A549 (cell line): ENCODE measurements around the gene P2RX3. TPM values are rescaled to one million over a fixed set of nuclear protein-coding genes. Genes with fewer than 3 reads are reported as not detected.
A peak's percentile ranks its signal among the peaks of the same experiment; 100 is the strongest.

ENCODE experiments used
- ATAC-seq, 2 experiments: fragments of 200-7000 bp in 1 of 2; fragments of >200 bp in 1 of 2; cut with Nextera tagmentation in 1 of 2; cut with Tn5 transposase in 1 of 2; 3 replicates each; pipeline versions ENCODE4 v1.8.0 to v1.9.1; 2018 to 2020; ENCODE audit warnings: mild to moderate bottlenecking in 1 of 2, moderate library complexity in 1 of 2
- CTCF ChIA-PET: fragments of 300-600 bp; sonication (Branson Sonifier 250); formaldehyde crosslinking; extraction: SDS; loops from one replicate; lab custom pipeline; 2021; ENCODE audit warnings: antibody characterized with exemption, inconsistent platforms; lab: Yijun Ruan, JAX
- POLR2A ChIA-PET: fragments of 350-600 bp; formaldehyde crosslinking; extraction: SDS; loops from one replicate; lab custom pipeline; 2021; ENCODE audit warnings: antibody characterized with exemption, inconsistent platforms; lab: Yijun Ruan, JAX
- DNase-seq, 2 experiments: peaks; one replicate each; pipeline versions ENCODE4 v3.0.0 to v3.0.0-alpha.2; 2011 to 2016; ENCODE audit warnings: low read depth in 1 of 2, low spot score in 1 of 2
- FAIRE-seq: peaks from 2 replicates; lab custom pipeline; 2011; peaks lifted over from hg19 to GRCh38; lab: Jason Lieb, UNC
- H3K27ac ChIP-seq, 2 experiments: fragments of >200 bp; sonication (Bioruptor Twin); formaldehyde crosslinking; 3 replicates each; pipeline ENCODE4 v1.5.1; 2016 to 2017
- H3K4me1 ChIP-seq: fragments of >200 bp; sonication (Bioruptor Twin); formaldehyde crosslinking; 3 replicates; pipeline ENCODE4 v1.6.1; 2016
- H3K4me2 ChIP-seq: fragments of >200 bp; sonication (Bioruptor Twin); formaldehyde crosslinking; 3 replicates; pipeline ENCODE4 v1.6.1; 2016
- H3K4me3 ChIP-seq: fragments of >200 bp; sonication (Bioruptor Twin); formaldehyde crosslinking; 3 replicates; pipeline ENCODE4 v1.5.1; 2016
- H3K9me3 ChIP-seq: fragments of >200 bp; sonication (Bioruptor Twin); formaldehyde crosslinking; 3 replicates; pipeline ENCODE4 v1.6.1; 2016
- BCL3 ChIP-seq: fragments of >200 bp; sonication (Bioruptor Twin); formaldehyde crosslinking; IDR thresholded peaks from 3 replicates; pipeline ENCODE4 v1.6.1; 2016
- CBX8 ChIP-seq: fragments of 200-600 bp; sonication (generic); IDR thresholded peaks from 2 replicates; pipeline ENCODE4 v1.6.1; 2016
- CEBPB ChIP-seq, 2 experiments: fragments of >200 bp in 1 of 2; sonication (Bioruptor Twin) in 1 of 2; formaldehyde crosslinking in 1 of 2; IDR thresholded peaks; 2 replicates each; pipeline ENCODE4 v1.6.1; 2012 to 2016
- CHD2 ChIP-seq: fragments of 150-350 bp; IDR thresholded peaks from 2 replicates; pipeline ENCODE4 v1.6.1; 2014; ENCODE audit warnings: low read length; ENCODE audit not compliant: partially characterized antibody
- EP300 ChIP-seq, 2 experiments: fragments of >200 bp; sonication (Bioruptor Twin); formaldehyde crosslinking; IDR thresholded peaks; 2 replicates in 1 of 2; 3 replicates in 1 of 2; pipeline ENCODE4 v1.6.1; 2016 to 2017
- FOSL2 ChIP-seq, 2 experiments: fragments of 450-650 bp in 1 of 2; fragments of >200 bp in 1 of 2; sonication (Bioruptor Twin) in 1 of 2; formaldehyde crosslinking; IDR thresholded peaks; 2 replicates each; pipeline versions ENCODE4 v1.5.0 to v1.6.1; 2016 to 2020; ENCODE audit warnings: mild to moderate bottlenecking in 1 of 2, moderate library complexity in 1 of 2
- FOXS1 ChIP-seq: fragments of 250-450 bp; sonication (Bioruptor Pico); IDR thresholded peaks from 2 replicates; pipeline ENCODE4 v1.5.0; 2020; ENCODE audit warnings: mild to moderate bottlenecking, moderate library complexity
- GATA3 ChIP-seq: IDR thresholded peaks from 2 replicates; pipeline ENCODE4 v1.6.1; 2012; ENCODE audit warnings: borderline replicate concordance
- HEYL ChIP-seq: fragments of 250-450 bp; sonication (Bioruptor Pico); IDR thresholded peaks from 2 replicates; pipeline ENCODE4 v1.8.0; 2021; ENCODE audit warnings: mild to moderate bottlenecking, moderate library complexity
- HOXB5 ChIP-seq: fragments of 250-450 bp; sonication (Bioruptor Pico); IDR thresholded peaks from 2 replicates; pipeline ENCODE4 v1.5.0; 2020; ENCODE audit warnings: mild to moderate bottlenecking, moderate library complexity
- JUN ChIP-seq, 2 experiments: fragments of >200 bp; sonication (Bioruptor Twin); formaldehyde crosslinking; IDR thresholded peaks; 2 replicates in 1 of 2; 3 replicates in 1 of 2; pipeline ENCODE4 v1.6.1; 2016 to 2017
- JUNB ChIP-seq: fragments of >200 bp; sonication (Bioruptor Twin); formaldehyde crosslinking; IDR thresholded peaks from 2 replicates; pipeline ENCODE4 v1.6.1; 2016
- KDM1A ChIP-seq: fragments of 200-600 bp; sonication (generic); IDR thresholded peaks from 2 replicates; pipeline ENCODE4 v1.6.1; 2016; ENCODE audit warnings: low read depth, mild to moderate bottlenecking
- KDM5A ChIP-seq: fragments of 200-600 bp; sonication (generic); IDR thresholded peaks from 2 replicates; pipeline ENCODE4 v1.6.1; 2016; ENCODE audit warnings: antibody characterized with exemption, mild to moderate bottlenecking
- MAX ChIP-seq: IDR thresholded peaks from 2 replicates; pipeline ENCODE4 v1.6.1; 2012
- NPAS2 ChIP-seq: fragments of 250-450 bp; sonication (Bioruptor Pico); IDR thresholded peaks from 2 replicates; pipeline ENCODE4 v1.8.0; 2022; ENCODE audit warnings: mild to moderate bottlenecking, moderate library complexity, borderline replicate concordance
- PBX3 ChIP-seq: IDR thresholded peaks from 2 replicates; pipeline ENCODE4 v1.6.1; 2012
- POLR2A ChIP-seq: IDR thresholded peaks from 2 replicates; pipeline ENCODE4 v1.6.1; 2012; ENCODE audit warnings: mild to moderate bottlenecking, low read length
- RAD21 ChIP-seq, 2 experiments: fragments of >200 bp in 1 of 2; sonication (Bioruptor Twin) in 1 of 2; formaldehyde crosslinking in 1 of 2; IDR thresholded peaks in 1 of 2; conservative IDR thresholded peaks in 1 of 2; 2 replicates in 1 of 2; 3 replicates in 1 of 2; pipeline ENCODE4 v1.6.1; 2012 to 2018; ENCODE audit warnings: inconsistent platforms in 1 of 2
- RARB ChIP-seq: fragments of 250-450 bp; sonication (Bioruptor Pico); IDR thresholded peaks from 2 replicates; pipeline ENCODE4 v1.8.0; 2021; ENCODE audit warnings: mild to moderate bottlenecking, moderate library complexity
- SMC3 ChIP-seq: fragments of >200 bp; sonication (Bioruptor Twin); formaldehyde crosslinking; IDR thresholded peaks from 3 replicates; pipeline ENCODE4 v1.6.1; 2018; ENCODE audit warnings: inconsistent platforms
- ZNF302 ChIP-seq: fragments of 250-450 bp; sonication (Bioruptor Pico); IDR thresholded peaks from 2 replicates; pipeline ENCODE4 v1.9.0; 2021; ENCODE audit warnings: inconsistent platforms, mild to moderate bottlenecking, moderate library complexity
- WGBS: methylation state at CpG from one replicate; pipeline ENCODE4 v1.1.6; 2017; ENCODE audit errors: missing lambda C conversion rate; 5-methylcytosine and 5-hydroxymethylcytosine counted together
- polyA plus RNA-seq, 4 experiments: library from polyadenylated mRNA; depleted of rRNA in 3 of 4; stranded (reverse); fragments of >200 nt; fragmentation: RNase III in 1 of 4; extraction: RNeasy Plus Mini Kit Qiagen cat#74134 plus additional on column Dnase treatment in 1 of 4; gene quantifications; 2 replicates in 3 of 4; 3 replicates in 1 of 4; pipeline ENCODE4 v1.2.3, GENCODE V29; 2011 to 2017
- TF ChIP-seq, protein P1 (sequence below): fragments of 250-450 bp; sonication (Bioruptor Pico); IDR thresholded peaks from 2 replicates; pipeline ENCODE4 v1.5.0; 2020; ENCODE audit warnings: low read depth, mild to moderate bottlenecking, moderate library complexity
- TF ChIP-seq, protein P2 (sequence below): fragments of >200 bp; sonication (Bioruptor Twin); formaldehyde crosslinking; IDR thresholded peaks from 3 replicates; pipeline ENCODE4 v1.5.1; 2016

P2RX3 gene
- polyA plus RNA-seq, 2 of the 4 experiments (the other 2 are of a cell fraction): 0.05 to 0.37 TPM

DNA sequence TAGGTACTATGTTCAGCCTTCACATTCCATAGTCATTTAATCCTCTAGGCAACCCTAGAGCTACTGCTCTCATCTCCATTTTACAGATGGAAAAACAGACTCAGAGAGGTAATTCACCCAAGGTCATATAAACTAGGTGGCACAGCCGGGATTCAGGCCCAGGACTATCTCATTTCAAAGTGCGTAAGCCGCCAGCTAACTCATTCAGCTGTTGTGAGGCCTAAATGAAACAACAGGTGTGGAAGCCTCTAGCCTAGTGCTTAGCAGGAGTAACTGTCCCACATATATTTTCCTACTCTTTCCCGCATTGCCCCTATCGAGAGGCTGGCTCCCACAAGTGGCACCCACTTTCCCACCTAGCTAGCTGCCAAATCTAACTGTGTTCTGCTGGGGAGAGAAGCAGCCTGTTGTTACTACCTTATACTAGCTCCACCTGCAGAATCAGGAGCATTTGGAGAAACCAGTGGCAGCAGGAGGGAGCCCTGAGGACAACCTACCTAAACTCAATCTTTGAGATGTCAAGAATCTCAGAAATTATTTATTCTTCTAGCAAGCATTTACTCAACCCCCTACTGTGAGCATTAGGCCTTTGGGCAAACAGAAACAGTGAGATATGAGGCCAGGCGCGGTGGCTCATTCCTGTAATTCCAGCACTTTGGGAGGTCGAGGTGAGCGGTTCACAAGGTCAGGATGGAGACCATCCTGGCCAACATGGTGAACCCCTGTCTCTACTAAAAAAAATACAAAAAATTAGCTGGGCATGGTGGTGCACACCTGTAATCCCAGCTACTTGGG, 21.9 kb downstream of the P2RX3 start:
- peak; percentile 61 for FAIRE-seq
- peak overlapping the region; percentile 84 to 88 for H3K27ac ChIP-seq
- peaks cover 5% of the 10 kb centered on the region; the same call in 1 of the 3 replicates for H3K9me3 ChIP-seq
- peak overlapping the region; percentile 65 for H3K4me2 ChIP-seq
- ATAC-seq: peak; percentile 33 to 68; a peak in 4 of 6 replicates
- POLR2A ChIA-PET: interaction anchor here (0.6 to 1.2 kb wide), 2 partner anchors 74 to 85 kb away, joined by 3 read pairs; no protein-coding TSS in a partner anchor
- WGBS: 35% methylated on average over 9 of the region's 9 CpGs
- TF ChIP-seq GATA3 (peak; percentile 98), KDM5A (no peak), FOXS1 (CRISPR knock-in tag) (no peak), CEBPB (IDR thresholded peaks at IDR 0.05) (peak; percentile 19 to 78; a peak in 2 of 4 replicates), PBX3 (peak; percentile 69), ZNF302 (CRISPR knock-in tag) (no peak), KDM1A (no peak), EP300 (IDR thresholded peaks at IDR 0.05) (peak; percentile 75 to 88; a peak in 4 of 5 replicates), JUNB (peak; percentile 52), SMC3 (0 out of 3 replicates have a peak, but pooled peaks have one; percentile 30), FOSL2 (IDR thresholded peaks at IDR 0.05) (no peak), FOSL2 (CRISPR knock-in tag; IDR thresholded peaks at IDR 0.05) (peak; percentile 47), BCL3 (0 out of 3 replicates have a peak, but pooled peaks have one; percentile 28), CHD2 (no peak), NPAS2 (CRISPR knock-in tag) (no peak), JUN (IDR thresholded peaks at IDR 0.05) (peak; percentile 38 to 80; a peak in 2 of 5 replicates), MAX (peak; percentile 74), HOXB5 (CRISPR knock-in tag) (0 out of 2 replicates have a peak, but pooled peaks have one; percentile 23), POLR2A (no peak), RARB (CRISPR knock-in tag) (peak; percentile 94), HEYL (CRISPR knock-in tag) (no peak), RAD21 (conservative IDR thresholded peaks at IDR 0.05 in 1 of 2, IDR thresholded peaks at IDR 0.05 in 1 of 2) (peak; percentile 29 to 52), CBX8 (no peak)
- TF ChIP-seq, protein P1, sequence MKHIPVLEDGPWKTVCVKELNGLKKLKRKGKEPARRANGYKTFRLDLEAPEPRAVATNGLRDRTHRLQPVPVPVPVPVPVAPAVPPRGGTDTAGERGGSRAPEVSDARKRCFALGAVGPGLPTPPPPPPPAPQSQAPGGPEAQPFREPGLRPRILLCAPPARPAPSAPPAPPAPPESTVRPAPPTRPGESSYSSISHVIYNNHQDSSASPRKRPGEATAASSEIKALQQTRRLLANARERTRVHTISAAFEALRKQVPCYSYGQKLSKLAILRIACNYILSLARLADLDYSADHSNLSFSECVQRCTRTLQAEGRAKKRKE (CRISPR knock-in tag): 0 out of 2 replicates have a peak, but pooled peaks have one; percentile 37
- TF ChIP-seq, protein P2, sequence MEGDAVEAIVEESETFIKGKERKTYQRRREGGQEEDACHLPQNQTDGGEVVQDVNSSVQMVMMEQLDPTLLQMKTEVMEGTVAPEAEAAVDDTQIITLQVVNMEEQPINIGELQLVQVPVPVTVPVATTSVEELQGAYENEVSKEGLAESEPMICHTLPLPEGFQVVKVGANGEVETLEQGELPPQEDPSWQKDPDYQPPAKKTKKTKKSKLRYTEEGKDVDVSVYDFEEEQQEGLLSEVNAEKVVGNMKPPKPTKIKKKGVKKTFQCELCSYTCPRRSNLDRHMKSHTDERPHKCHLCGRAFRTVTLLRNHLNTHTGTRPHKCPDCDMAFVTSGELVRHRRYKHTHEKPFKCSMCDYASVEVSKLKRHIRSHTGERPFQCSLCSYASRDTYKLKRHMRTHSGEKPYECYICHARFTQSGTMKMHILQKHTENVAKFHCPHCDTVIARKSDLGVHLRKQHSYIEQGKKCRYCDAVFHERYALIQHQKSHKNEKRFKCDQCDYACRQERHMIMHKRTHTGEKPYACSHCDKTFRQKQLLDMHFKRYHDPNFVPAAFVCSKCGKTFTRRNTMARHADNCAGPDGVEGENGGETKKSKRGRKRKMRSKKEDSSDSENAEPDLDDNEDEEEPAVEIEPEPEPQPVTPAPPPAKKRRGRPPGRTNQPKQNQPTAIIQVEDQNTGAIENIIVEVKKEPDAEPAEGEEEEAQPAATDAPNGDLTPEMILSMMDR: no peak
- DNase-seq: peak in 1 of 2 experiments; percentile 86
- peaks cover 38% of the 10 kb centered on the region for H3K4me1 ChIP-seq
- CTCF ChIA-PET: interaction anchor here (0.7 to 5.5 kb wide), 17 partner anchors 9 to 281 kb away, joined by 3 to 33 read pairs (median 4); no protein-coding TSS in a partner anchor
- no peak overlapping the region for H3K4me3 ChIP-seq
